Ishikawa (cell line): Measurements from ENCODE around the gene PALS2.

Experiments
- CEBPB ChIP-seq: IDR thresholded peaks from 2 replicates; pipeline ENCODE4 v1.6.1; 2012
- CREB1 ChIP-seq: IDR thresholded peaks from 2 replicates; pipeline ENCODE4 v1.6.1; 2012; ENCODE audit warnings: low read depth
- EGR1 ChIP-seq: IDR thresholded peaks from 2 replicates; pipeline ENCODE4 v1.6.1; 2012
- EP300 ChIP-seq: IDR thresholded peaks from 2 replicates; pipeline ENCODE4 v1.6.1; 2012; ENCODE audit warnings: borderline replicate concordance
- FOXM1 ChIP-seq: IDR thresholded peaks from 2 replicates; pipeline ENCODE4 v1.6.1; 2012; ENCODE audit warnings: low read depth, borderline replicate concordance
- MAX ChIP-seq: IDR thresholded peaks from 2 replicates; pipeline ENCODE4 v1.6.1; 2012
- NFIC ChIP-seq: IDR thresholded peaks from 2 replicates; pipeline ENCODE4 v1.6.1; 2012
- RAD21 ChIP-seq: IDR thresholded peaks from 2 replicates; pipeline ENCODE4 v1.6.1; 2012; ENCODE audit warnings: low read depth
- REST ChIP-seq: IDR thresholded peaks from 2 replicates; pipeline ENCODE4 v1.6.1; 2012; ENCODE audit warnings: low read depth, mild to moderate bottlenecking
- TAF1 ChIP-seq: IDR thresholded peaks from 2 replicates; pipeline ENCODE4 v1.6.1; 2012; ENCODE audit warnings: low read depth, mild to moderate bottlenecking
- TCF12 ChIP-seq: IDR thresholded peaks from 2 replicates; pipeline ENCODE4 v1.6.1; 2012; ENCODE audit warnings: low read depth
- TEAD4 ChIP-seq: IDR thresholded peaks from 2 replicates; pipeline ENCODE4 v1.6.1; 2012
- USF1 ChIP-seq: IDR thresholded peaks from 2 replicates; pipeline ENCODE4 v1.6.1; 2012
- YY1 ChIP-seq: IDR thresholded peaks from 2 replicates; pipeline ENCODE4 v1.6.1; 2012; ENCODE audit warnings: low read depth
- ZBTB7A ChIP-seq: IDR thresholded peaks from 2 replicates; pipeline ENCODE4 v1.6.1; 2012; ENCODE audit warnings: low read depth

PALS2 gene

GRCh38 chr7:24572997-24573553 lies at the start of gene PALS2:
Gene PALS2, plus strand, starts transcription at chr7:24573452. Its CDS starts 50,216 bp downstream, at chr7:24623668.
- TF ChIP-seq USF1 (no peak), FOXM1 (no peak), CEBPB (no peak), YY1 (no peak; the same call in 1 of the 2 replicates), RAD21 (no peak), TEAD4 (no peak), TAF1 (peak; percentile 46; the same call in 1 of the 2 replicates), EGR1 (peak; percentile 81), TCF12 (no peak), EP300 (0 out of 2 replicates have a peak, but pooled peaks have one; percentile 13), CREB1 (no peak), ZBTB7A (peak; percentile 73; the same call in 1 of the 2 replicates), REST (no peak), MAX (peak; percentile 55), NFIC (0 out of 2 replicates have a peak, but pooled peaks have one; percentile 6)

- TF ChIP-seq MAX (no peak), TAF1 (no peak), YY1 (no peak), EP300 (no peak)
Measured at GRCh38 chr7:24531255-24531654, 42.0 kb upstream of the PALS2 start.

GRCh38 chr7:24536682-24537081 lies 36.6 kb upstream of the PALS2 start:
- TF ChIP-seq MAX (no peak), REST (no peak), TCF12 (no peak), EP300 (no peak), TEAD4 (no peak), ZBTB7A (no peak), CEBPB (no peak), YY1 (no peak), TAF1 (no peak), CREB1 (no peak)

GRCh38 chr7:24540956-24541355 lies 32.3 kb upstream of the PALS2 start:
- TF ChIP-seq EGR1 (no peak), EP300 (no peak), USF1 (no peak), NFIC (no peak), ZBTB7A (no peak), MAX (no peak), TCF12 (no peak), CREB1 (no peak), RAD21 (no peak), TEAD4 (no peak), TAF1 (no peak), REST (no peak), FOXM1 (no peak), YY1 (no peak), CEBPB (no peak)
